ENCODE measurements around the gene SPTBN2.

The SPTBN2 gene

DNA sequence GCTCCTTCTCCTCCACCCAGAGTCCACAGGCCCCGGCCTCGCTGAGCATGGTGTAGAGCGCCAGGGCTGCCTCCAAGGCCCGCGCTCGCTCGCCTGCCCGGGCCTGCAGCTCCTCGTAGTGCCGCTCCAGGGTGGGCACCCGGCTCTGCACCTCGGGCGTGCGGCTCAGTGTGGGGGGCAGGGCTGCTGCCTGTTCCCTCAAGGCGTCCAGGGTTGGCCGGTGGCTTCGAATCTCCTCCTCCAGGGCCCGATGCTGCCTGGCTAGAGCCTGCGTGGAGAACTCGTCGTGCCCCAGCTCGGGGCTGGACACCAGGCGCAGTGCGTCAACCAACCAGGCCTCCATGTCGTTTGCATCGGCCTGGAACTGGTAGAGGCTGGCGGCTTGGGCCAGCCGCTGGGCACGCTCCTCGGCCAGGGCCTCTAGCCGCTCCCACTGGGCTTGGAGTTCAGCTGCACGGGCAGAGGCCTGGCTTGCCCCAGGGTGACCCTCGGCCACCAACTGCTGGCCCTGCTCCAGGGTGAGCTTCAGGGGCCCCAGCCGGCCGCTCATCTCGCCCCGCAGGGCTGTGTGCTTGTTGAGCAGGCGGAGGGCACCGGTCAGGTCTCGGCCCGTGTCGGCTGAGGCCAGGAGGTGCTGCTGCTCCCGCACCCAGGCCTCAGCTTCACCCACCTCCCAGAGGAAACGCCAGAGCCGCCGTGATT is 24.2 kb downstream of the SPTBN2 start:
- no peaks in the 10 kb centered on the region for H3K4me1 ChIP-seq (ENCODE audit: control insufficient read depth in 2 of 2, insufficient read depth in 2 of 2, low read length in 2 of 2)
- no peaks in the 10 kb centered on the region for H3K36me3 ChIP-seq (ENCODE audit: control insufficient read depth in 2 of 2, insufficient read depth in 2 of 2, low read length in 2 of 2)

DNA sequence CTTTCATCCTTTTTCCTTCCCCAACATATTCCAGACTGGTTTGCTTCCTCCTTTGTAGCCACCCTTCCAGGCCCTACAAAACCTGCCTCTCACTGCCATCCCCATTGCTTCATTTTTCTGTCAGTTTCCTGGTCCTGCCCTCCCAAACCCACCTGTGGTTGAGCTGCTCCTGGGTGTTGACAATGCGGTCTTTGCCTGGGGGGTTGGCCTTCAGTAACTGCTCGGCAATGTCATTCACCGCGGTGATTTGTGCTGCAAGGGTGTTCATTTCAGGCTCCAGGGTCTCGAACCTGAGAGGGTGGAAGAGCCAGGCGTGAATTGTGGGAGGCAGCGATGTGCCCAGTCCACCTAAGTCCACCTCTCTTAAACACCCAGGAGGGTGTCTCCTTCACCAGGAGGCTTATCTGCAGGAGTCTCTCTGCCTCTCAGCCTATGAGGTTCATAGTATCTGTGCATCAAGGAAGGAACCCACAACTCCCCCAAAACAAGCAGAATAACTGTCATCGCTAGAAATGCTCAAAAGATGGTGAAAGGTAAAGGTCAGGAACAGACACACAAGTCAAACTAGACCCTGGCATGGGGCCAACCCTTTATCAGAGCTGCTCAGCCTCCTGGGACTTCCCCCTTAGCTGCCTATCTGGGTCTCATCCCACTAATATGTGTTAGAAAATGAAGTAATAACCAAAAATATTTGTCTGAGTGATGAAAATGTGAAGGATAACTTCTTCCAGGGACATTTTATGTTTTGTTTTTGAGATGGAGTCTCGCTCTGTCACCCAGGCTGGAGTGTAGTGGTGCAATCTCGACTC is 27.4 kb downstream of the SPTBN2 start:
- Histone ChIP-seq H3K4me1 (ENCODE audit: control insufficient read depth in 2 of 2, insufficient read depth in 2 of 2, low read length in 2 of 2) (no peaks in the 10 kb centered on the region), H3K9ac (ENCODE audit: low read depth in 1 of 2, low read length in 2 of 2) (no peak overlapping the region), H3K4me3 (ENCODE audit: low read length in 2 of 2) (no peak overlapping the region), H3K27me3 (ENCODE audit: control insufficient read depth in 2 of 2, insufficient read depth in 2 of 2, low read length in 2 of 2) (no peaks in the 10 kb centered on the region), H3K27ac (ENCODE audit: low read depth in 2 of 2, low read length in 2 of 2) (no peak overlapping the region), H3K36me3 (ENCODE audit: control insufficient read depth in 2 of 2, insufficient read depth in 2 of 2, low read length in 2 of 2) (no peaks in the 10 kb centered on the region), H3K9me3 (ENCODE audit: control insufficient read depth in 2 of 2, low read length in 2 of 2) (no peaks in the 10 kb centered on the region)

More for the DNA sequence above, 24.2 kb downstream of the SPTBN2 start:
- Histone ChIP-seq H3K9me3 (ENCODE audit: control insufficient read depth in 2 of 2, low read length in 2 of 2) (no peaks in the 10 kb centered on the region), H3K4me3 (ENCODE audit: low read length in 2 of 2) (no peak overlapping the region), H3K27me3 (ENCODE audit: control insufficient read depth in 2 of 2, insufficient read depth in 2 of 2, low read length in 2 of 2) (no peaks in the 10 kb centered on the region), H3K27ac (ENCODE audit: low read depth in 2 of 2, low read length in 2 of 2) (no peak overlapping the region), H3K9ac (ENCODE audit: low read depth in 1 of 2, low read length in 2 of 2) (no peak overlapping the region)

DNA sequence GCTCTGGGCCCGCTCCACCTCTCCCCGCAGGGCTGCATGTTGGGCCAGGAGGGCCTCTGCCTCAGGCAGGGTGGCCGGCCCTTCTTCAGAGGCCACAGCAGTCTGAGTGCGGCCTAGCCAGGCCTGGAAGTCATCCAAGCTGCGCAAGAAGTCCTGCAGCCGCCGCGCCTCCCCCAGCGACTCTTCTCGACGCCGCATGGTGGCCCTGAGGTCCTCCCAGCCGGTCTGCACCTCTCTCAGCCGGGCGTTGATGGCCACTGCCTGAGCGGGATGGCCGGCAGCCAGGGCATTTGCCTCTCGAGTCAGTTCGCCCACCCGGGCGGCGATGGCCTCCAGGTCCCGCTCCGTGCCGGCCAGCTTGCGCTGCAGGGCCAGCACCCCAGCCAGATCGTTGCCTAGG is 28.3 kb downstream of the SPTBN2 start:
- Histone ChIP-seq H3K9ac (ENCODE audit: low read depth in 1 of 2, low read length in 2 of 2) (no peak overlapping the region), H3K36me3 (ENCODE audit: control insufficient read depth in 2 of 2, insufficient read depth in 2 of 2, low read length in 2 of 2) (no peaks in the 10 kb centered on the region), H3K4me1 (ENCODE audit: control insufficient read depth in 2 of 2, insufficient read depth in 2 of 2, low read length in 2 of 2) (no peaks in the 10 kb centered on the region), H3K4me3 (ENCODE audit: low read length in 2 of 2) (no peak overlapping the region), H3K27me3 (ENCODE audit: control insufficient read depth in 2 of 2, insufficient read depth in 2 of 2, low read length in 2 of 2) (no peaks in the 10 kb centered on the region), H3K27ac (ENCODE audit: low read depth in 2 of 2, low read length in 2 of 2) (no peak overlapping the region), H3K9me3 (ENCODE audit: control insufficient read depth in 2 of 2, low read length in 2 of 2) (no peaks in the 10 kb centered on the region)

DNA sequence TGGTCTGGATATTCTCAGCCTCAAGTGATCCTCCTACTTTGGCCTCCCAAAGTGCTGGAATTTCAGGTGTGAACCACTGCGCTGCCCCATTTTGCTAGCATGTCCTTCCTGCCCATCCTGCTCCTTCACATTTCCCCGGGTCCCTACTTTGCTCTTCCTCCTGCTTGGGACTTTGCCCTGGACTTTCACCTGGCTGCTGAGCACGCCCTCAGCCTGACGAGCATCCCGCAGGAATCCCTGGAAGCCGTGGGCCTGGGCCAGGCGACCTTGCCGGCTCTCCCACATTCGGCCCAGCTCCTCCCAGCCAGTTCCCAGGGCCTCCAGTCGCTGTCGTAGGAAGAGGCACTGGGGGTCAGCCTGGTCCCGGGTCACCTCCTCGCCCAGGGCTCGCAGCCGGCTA is 28.7 kb downstream of the SPTBN2 start:
- Histone ChIP-seq H3K4me3 (ENCODE audit: low read length in 2 of 2) (no peak overlapping the region), H3K36me3 (ENCODE audit: control insufficient read depth in 2 of 2, insufficient read depth in 2 of 2, low read length in 2 of 2) (no peaks in the 10 kb centered on the region), H3K9ac (ENCODE audit: low read depth in 1 of 2, low read length in 2 of 2) (no peak overlapping the region), H3K9me3 (ENCODE audit: control insufficient read depth in 2 of 2, low read length in 2 of 2) (no peaks in the 10 kb centered on the region), H3K27me3 (ENCODE audit: control insufficient read depth in 2 of 2, insufficient read depth in 2 of 2, low read length in 2 of 2) (no peaks in the 10 kb centered on the region), H3K27ac (ENCODE audit: low read depth in 2 of 2, low read length in 2 of 2) (no peak overlapping the region), H3K4me1 (ENCODE audit: control insufficient read depth in 2 of 2, insufficient read depth in 2 of 2, low read length in 2 of 2) (no peaks in the 10 kb centered on the region)

DNA sequence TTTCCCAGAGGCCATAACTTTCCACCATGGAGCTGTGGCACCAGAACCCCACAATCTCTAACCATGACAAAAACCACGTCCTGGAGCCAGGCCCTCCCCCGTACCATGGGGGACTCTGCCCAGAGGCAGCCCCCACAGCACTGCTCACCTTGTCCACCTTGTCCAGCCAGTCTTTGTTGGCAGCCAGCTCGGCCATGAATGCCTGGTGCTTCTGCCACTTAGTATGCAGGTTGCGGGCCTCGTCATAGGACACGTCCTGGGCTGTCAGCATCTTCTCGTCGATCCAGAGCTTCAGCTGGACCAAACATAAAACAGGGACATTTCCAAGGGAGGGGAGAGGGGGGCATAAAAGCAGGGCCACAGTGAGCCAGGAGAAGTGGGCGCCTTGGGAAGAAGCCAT is 30.5 kb downstream of the SPTBN2 start:
- Histone ChIP-seq H3K4me1 (ENCODE audit: control insufficient read depth in 2 of 2, insufficient read depth in 2 of 2, low read length in 2 of 2) (peaks cover 0 to 3% of the 10 kb centered on the region in 2 donors), H3K36me3 (ENCODE audit: control insufficient read depth in 2 of 2, insufficient read depth in 2 of 2, low read length in 2 of 2) (no peaks in the 10 kb centered on the region), H3K9me3 (ENCODE audit: control insufficient read depth in 2 of 2, low read length in 2 of 2) (no peaks in the 10 kb centered on the region), H3K27me3 (ENCODE audit: control insufficient read depth in 2 of 2, insufficient read depth in 2 of 2, low read length in 2 of 2) (no peaks in the 10 kb centered on the region), H3K27ac (ENCODE audit: low read depth in 2 of 2, low read length in 2 of 2) (no peak overlapping the region), H3K4me3 (ENCODE audit: low read length in 2 of 2) (no peak overlapping the region), H3K9ac (ENCODE audit: low read depth in 1 of 2, low read length in 2 of 2) (no peak overlapping the region)

DNA sequence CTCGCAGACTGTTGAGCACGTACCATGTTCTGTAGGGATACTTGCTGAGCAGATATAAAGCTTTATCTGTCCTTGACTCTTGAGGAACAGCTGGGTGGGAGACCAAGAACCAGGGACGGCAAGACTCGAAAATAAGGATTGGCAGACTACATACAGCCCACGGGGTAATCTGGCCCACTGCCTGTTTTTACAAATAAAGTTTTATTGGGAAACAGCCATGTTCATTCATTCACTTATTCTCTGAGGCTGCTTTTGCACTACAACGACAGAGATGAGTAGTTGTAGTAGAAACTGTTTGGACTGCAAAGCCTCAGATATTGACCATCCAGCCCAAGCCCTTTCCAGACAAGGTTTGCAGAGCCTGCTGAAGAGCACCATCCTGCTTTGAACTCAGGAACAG is 31.0 kb downstream of the SPTBN2 start:
- H3K4me1 ChIP-seq (ENCODE audit: control insufficient read depth in 2 of 2, insufficient read depth in 2 of 2, low read length in 2 of 2), result peaks cover 0 to 3% of the 10 kb centered on the region in 2 donors
- no peak overlapping the region for H3K27ac ChIP-seq (ENCODE audit: low read depth in 2 of 2, low read length in 2 of 2)
- H3K36me3 ChIP-seq (ENCODE audit: control insufficient read depth in 2 of 2, insufficient read depth in 2 of 2, low read length in 2 of 2), result no peaks in the 10 kb centered on the region
- no peak overlapping the region for H3K9ac ChIP-seq (ENCODE audit: low read depth in 1 of 2, low read length in 2 of 2)
- H3K4me3 ChIP-seq (ENCODE audit: low read length in 2 of 2), result no peak overlapping the region
- no peaks in the 10 kb centered on the region for H3K27me3 ChIP-seq (ENCODE audit: control insufficient read depth in 2 of 2, insufficient read depth in 2 of 2, low read length in 2 of 2)
- no peaks in the 10 kb centered on the region for H3K9me3 ChIP-seq (ENCODE audit: control insufficient read depth in 2 of 2, low read length in 2 of 2)

DNA sequence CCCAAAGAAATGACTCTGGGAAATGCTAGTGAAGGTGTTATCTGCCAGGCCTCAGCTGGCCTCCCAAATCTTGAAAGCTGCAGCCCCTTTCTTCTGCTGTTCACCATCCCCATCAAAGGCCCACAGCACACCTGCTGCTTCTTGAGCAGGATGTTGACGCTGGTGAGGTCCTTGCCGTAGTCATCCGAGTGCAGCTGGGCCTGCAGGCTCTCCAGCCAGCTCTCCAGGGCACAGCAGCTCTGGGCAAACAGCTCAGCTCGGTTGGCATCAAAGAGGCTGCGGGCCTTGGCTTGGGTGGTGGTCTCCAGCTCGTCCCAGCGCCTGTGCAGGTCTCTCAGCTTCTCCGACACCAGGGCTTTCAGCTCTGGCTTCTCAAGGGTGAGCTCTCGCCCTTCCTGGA is 32.9 kb downstream of the SPTBN2 start:
- Histone ChIP-seq H3K4me1 (ENCODE audit: control insufficient read depth in 2 of 2, insufficient read depth in 2 of 2, low read length in 2 of 2) (peaks cover 0 to 3% of the 10 kb centered on the region in 2 donors), H3K9me3 (ENCODE audit: control insufficient read depth in 2 of 2, low read length in 2 of 2) (no peaks in the 10 kb centered on the region), H3K27ac (ENCODE audit: low read depth in 2 of 2, low read length in 2 of 2) (no peak overlapping the region), H3K27me3 (ENCODE audit: control insufficient read depth in 2 of 2, insufficient read depth in 2 of 2, low read length in 2 of 2) (no peaks in the 10 kb centered on the region), H3K4me3 (ENCODE audit: low read length in 2 of 2) (no peak overlapping the region), H3K9ac (ENCODE audit: low read depth in 1 of 2, low read length in 2 of 2) (no peak overlapping the region), H3K36me3 (ENCODE audit: control insufficient read depth in 2 of 2, insufficient read depth in 2 of 2, low read length in 2 of 2) (no peaks in the 10 kb centered on the region)

DNA sequence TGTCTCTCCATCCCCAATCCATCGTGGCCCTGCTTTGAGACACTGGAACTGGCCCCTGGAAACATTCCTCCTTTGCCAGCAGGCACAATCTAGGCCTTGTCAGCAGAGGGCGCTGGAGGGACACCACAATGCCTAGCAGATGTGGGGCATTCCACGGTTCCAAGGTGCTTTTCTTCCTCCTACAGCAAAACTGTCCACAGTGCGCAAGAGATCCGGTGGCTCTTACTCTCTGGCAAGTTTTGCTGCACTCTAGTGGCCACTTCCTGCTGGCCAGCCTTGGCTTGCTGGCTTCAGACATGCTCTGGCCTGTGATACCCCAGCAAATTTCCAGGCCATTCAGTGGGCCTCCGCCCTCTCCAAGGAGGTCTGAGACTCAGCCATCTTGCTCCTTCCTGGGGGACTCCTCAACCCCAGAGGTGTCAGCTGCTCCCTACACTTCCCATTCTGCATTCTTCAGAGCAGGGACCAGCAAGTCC is 34.2 kb downstream of the SPTBN2 start:
- no peaks in the 10 kb centered on the region for H3K27me3 ChIP-seq (ENCODE audit: control insufficient read depth in 2 of 2, insufficient read depth in 2 of 2, low read length in 2 of 2)
- peak overlapping the region in 1 of 2 donors; percentile 7 for H3K9ac ChIP-seq (ENCODE audit: low read depth in 1 of 2, low read length in 2 of 2)
- H3K4me1 ChIP-seq (ENCODE audit: control insufficient read depth in 2 of 2, insufficient read depth in 2 of 2, low read length in 2 of 2), result peaks cover 0 to 3% of the 10 kb centered on the region in 2 donors
- no peak overlapping the region for H3K4me3 ChIP-seq (ENCODE audit: low read length in 2 of 2)
- peak overlapping the region in 1 of 2 donors; percentile 18 for H3K27ac ChIP-seq (ENCODE audit: low read depth in 2 of 2, low read length in 2 of 2)
- H3K36me3 ChIP-seq (ENCODE audit: control insufficient read depth in 2 of 2, insufficient read depth in 2 of 2, low read length in 2 of 2), result no peaks in the 10 kb centered on the region
- H3K9me3 ChIP-seq (ENCODE audit: control insufficient read depth in 2 of 2, low read length in 2 of 2), result no peaks in the 10 kb centered on the region

DNA sequence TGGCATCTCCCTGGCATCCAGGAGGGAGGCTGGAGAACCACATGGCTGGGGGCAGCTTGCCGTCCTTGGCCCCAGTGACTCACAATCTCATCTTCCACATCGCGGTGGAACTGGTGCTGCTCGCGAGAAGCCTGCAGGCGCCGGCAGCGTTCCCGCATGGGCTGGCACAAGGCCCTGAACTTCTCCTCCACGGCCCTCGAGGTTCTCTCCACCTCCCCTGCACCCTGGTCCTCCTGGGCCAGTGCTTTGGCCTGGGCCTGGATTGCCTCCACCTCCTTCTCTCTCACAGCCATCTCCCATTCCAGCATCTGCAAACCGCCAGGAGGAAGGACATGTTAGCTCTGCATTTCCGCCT is 35.0 kb downstream of the SPTBN2 start:
- Histone ChIP-seq H3K9me3 (ENCODE audit: control insufficient read depth in 2 of 2, low read length in 2 of 2) (no peaks in the 10 kb centered on the region), H3K27ac (ENCODE audit: low read depth in 2 of 2, low read length in 2 of 2) (no peak overlapping the region), H3K4me3 (ENCODE audit: low read length in 2 of 2) (no peak overlapping the region), H3K9ac (ENCODE audit: low read depth in 1 of 2, low read length in 2 of 2) (no peak overlapping the region), H3K4me1 (ENCODE audit: control insufficient read depth in 2 of 2, insufficient read depth in 2 of 2, low read length in 2 of 2) (peaks cover 0 to 3% of the 10 kb centered on the region in 2 donors), H3K36me3 (ENCODE audit: control insufficient read depth in 2 of 2, insufficient read depth in 2 of 2, low read length in 2 of 2) (no peaks in the 10 kb centered on the region), H3K27me3 (ENCODE audit: control insufficient read depth in 2 of 2, insufficient read depth in 2 of 2, low read length in 2 of 2) (no peaks in the 10 kb centered on the region)

DNA sequence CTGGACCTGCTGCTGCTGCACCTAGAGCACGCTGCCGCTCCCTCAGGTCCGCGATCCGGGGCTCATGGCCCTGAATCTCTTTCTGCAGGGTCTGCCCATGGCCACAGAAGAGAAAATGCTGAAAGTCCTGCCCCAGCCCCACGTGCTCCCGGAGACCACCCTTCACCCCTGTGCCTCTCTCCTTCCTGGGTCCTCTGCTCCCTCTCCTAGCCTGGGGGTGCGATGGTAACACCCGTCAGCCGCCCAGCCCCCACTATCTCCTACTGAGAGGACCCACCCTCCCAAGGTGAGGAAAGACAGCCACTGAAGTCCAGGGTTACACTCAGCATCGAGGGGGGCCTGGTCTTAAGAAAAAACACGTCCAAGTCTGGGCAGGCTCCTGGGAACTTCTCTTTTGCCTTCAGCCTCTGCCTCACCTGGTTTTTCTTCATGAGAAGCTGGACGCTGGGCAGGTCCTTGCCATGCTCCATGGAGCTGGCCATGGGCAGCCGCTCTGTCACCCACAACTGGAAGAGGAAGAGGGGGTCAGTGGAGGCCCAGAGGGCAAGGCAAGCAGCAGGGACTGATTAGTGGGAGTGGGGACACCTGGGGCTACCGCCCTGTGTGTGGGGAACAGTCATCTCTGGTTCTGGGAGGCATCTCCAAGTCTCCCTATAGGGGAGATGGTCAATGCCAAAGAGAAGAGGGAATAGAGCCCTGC is 35.5 kb downstream of the SPTBN2 start:
- H3K27me3 ChIP-seq (ENCODE audit: control insufficient read depth in 2 of 2, insufficient read depth in 2 of 2, low read length in 2 of 2), result no peaks in the 10 kb centered on the region

More for the DNA sequence above, 35.5 kb downstream of the SPTBN2 start:
- no peak overlapping the region for H3K9ac ChIP-seq (ENCODE audit: low read depth in 1 of 2, low read length in 2 of 2)
- no peak overlapping the region for H3K4me3 ChIP-seq (ENCODE audit: low read length in 2 of 2)
- H3K36me3 ChIP-seq (ENCODE audit: control insufficient read depth in 2 of 2, insufficient read depth in 2 of 2, low read length in 2 of 2), result no peaks in the 10 kb centered on the region
- H3K27ac ChIP-seq (ENCODE audit: low read depth in 2 of 2, low read length in 2 of 2), result no peak overlapping the region
- peaks cover 0 to 3% of the 10 kb centered on the region in 2 donors for H3K4me1 ChIP-seq (ENCODE audit: control insufficient read depth in 2 of 2, insufficient read depth in 2 of 2, low read length in 2 of 2)
- no peaks in the 10 kb centered on the region for H3K9me3 ChIP-seq (ENCODE audit: control insufficient read depth in 2 of 2, low read length in 2 of 2)

All from mucosa of rectum (tissue), 2 donors.